ENCODE data around the gene UTRN.

The UTRN gene

GRCh38 chr6:144330017-144330987 is 45.2 kb downstream of the UTRN start:
- H3K27me3 ChIP-seq (ENCODE audit: insufficient read depth, low read depth), result no peaks in the 10 kb centered on the region
- H3K4me1 ChIP-seq (ENCODE audit: low read depth, poor library complexity, severe bottlenecking), result peaks cover 16% of the 10 kb centered on the region
- H2AFZ ChIP-seq (ENCODE audit: low read depth), result no peak overlapping the region
- no peak overlapping the region for H3K27ac ChIP-seq
- H3K9ac ChIP-seq, result no peak overlapping the region
- H3K36me3 ChIP-seq (ENCODE audit: insufficient read depth), result no peaks in the 10 kb centered on the region
- no peak for TF ChIP-seq CTCF (conservative IDR thresholded peaks at IDR 0.05; ENCODE audit: low read depth, low read length)
- no peaks in the 10 kb centered on the region for H4K20me1 ChIP-seq (ENCODE audit: insufficient read depth)
- no peaks in the 10 kb centered on the region for H3K79me2 ChIP-seq (ENCODE audit: insufficient read depth, low read depth)
- no peak overlapping the region for H3K4me2 ChIP-seq
- H3K4me3 ChIP-seq (IDR thresholded peaks at IDR 0.05; ENCODE audit: insufficient read depth, low read depth, low read length), result no peak overlapping the region

GRCh38 chr6:144331491-144331969 is 46.4 kb downstream of the UTRN start:
- Histone ChIP-seq H3K4me2 (no peak overlapping the region), H3K4me3 (IDR thresholded peaks at IDR 0.05; ENCODE audit: insufficient read depth, low read depth, low read length) (no peak overlapping the region), H3K9ac (no peak overlapping the region), H2AFZ (ENCODE audit: low read depth) (no peak overlapping the region), H4K20me1 (ENCODE audit: insufficient read depth) (no peaks in the 10 kb centered on the region), H3K27me3 (ENCODE audit: insufficient read depth, low read depth) (no peaks in the 10 kb centered on the region), H3K79me2 (ENCODE audit: insufficient read depth, low read depth) (no peaks in the 10 kb centered on the region), H3K36me3 (ENCODE audit: insufficient read depth) (no peaks in the 10 kb centered on the region), H3K4me1 (ENCODE audit: low read depth, poor library complexity, severe bottlenecking) (peaks cover 16% of the 10 kb centered on the region), H3K27ac (no peak overlapping the region)
- no peak for TF ChIP-seq CTCF (conservative IDR thresholded peaks at IDR 0.05; ENCODE audit: low read depth, low read length)

GRCh38 chr6:144332177-144332576 is 47.0 kb downstream of the UTRN start:
- Histone ChIP-seq H3K9ac (no peak overlapping the region), H3K27ac (no peak overlapping the region), H3K4me1 (ENCODE audit: low read depth, poor library complexity, severe bottlenecking) (peaks cover 16% of the 10 kb centered on the region), H3K4me2 (no peak overlapping the region), H3K36me3 (ENCODE audit: insufficient read depth) (no peaks in the 10 kb centered on the region), H3K27me3 (ENCODE audit: insufficient read depth, low read depth) (no peaks in the 10 kb centered on the region), H3K4me3 (IDR thresholded peaks at IDR 0.05; ENCODE audit: insufficient read depth, low read depth, low read length) (no peak overlapping the region), H3K79me2 (ENCODE audit: insufficient read depth, low read depth) (no peaks in the 10 kb centered on the region), H4K20me1 (ENCODE audit: insufficient read depth) (no peaks in the 10 kb centered on the region), H2AFZ (ENCODE audit: low read depth) (no peak overlapping the region)
- no peak for TF ChIP-seq CTCF (conservative IDR thresholded peaks at IDR 0.05; ENCODE audit: low read depth, low read length)

GRCh38 chr6:144334150-144334708 is 49.1 kb downstream of the UTRN start:
- no peaks in the 10 kb centered on the region for H3K36me3 ChIP-seq (ENCODE audit: insufficient read depth)
- H3K9ac ChIP-seq, result peak overlapping the region; percentile 29; the same call in 1 of the 2 replicates
- H3K4me3 ChIP-seq (IDR thresholded peaks at IDR 0.05; ENCODE audit: insufficient read depth, low read depth, low read length), result no peak overlapping the region
- H3K79me2 ChIP-seq (ENCODE audit: insufficient read depth, low read depth), result no peaks in the 10 kb centered on the region
- TF ChIP-seq CTCF (conservative IDR thresholded peaks at IDR 0.05; ENCODE audit: low read depth, low read length), result no peak
- peaks cover 16% of the 10 kb centered on the region for H3K4me1 ChIP-seq (ENCODE audit: low read depth, poor library complexity, severe bottlenecking)
- peak overlapping the region; percentile 16; the same call in 1 of the 2 replicates for H3K27ac ChIP-seq
- no peaks in the 10 kb centered on the region for H3K27me3 ChIP-seq (ENCODE audit: insufficient read depth, low read depth)
- peak overlapping the region; percentile 76 for H2AFZ ChIP-seq (ENCODE audit: low read depth)
- no peaks in the 10 kb centered on the region for H4K20me1 ChIP-seq (ENCODE audit: insufficient read depth)
- peak overlapping the region; percentile 61 for H3K4me2 ChIP-seq
